ENCODE measurements around the gene ZNF486.

Gene ZNF486

GRCh38 chr19:20162821-20163220 lies 4.2 kb upstream of the ZNF486 start:
- Histone ChIP-seq H2AFZ (ENCODE audit: low read length) (no peak overlapping the region), H3K27ac (ENCODE audit: low read depth, low read length, poor library complexity, severe bottlenecking) (no peak overlapping the region)
- no peak for TF ChIP-seq CTCF (IDR thresholded peaks at IDR 0.05; ENCODE audit: low read length)
- TF ChIP-seq EZH2 (IDR thresholded peaks at IDR 0.05; ENCODE audit: borderline replicate concordance, low read length): no peak

GRCh38 chr19:20164456-20164855 lies 2.6 kb upstream of the ZNF486 start:
- no peak overlapping the region for H3K4me3 ChIP-seq (ENCODE audit: low read depth, low read length, poor library complexity, severe bottlenecking)
- no peaks in the 10 kb centered on the region for H3K27me3 ChIP-seq (ENCODE audit: insufficient read depth, low read length)
- peaks cover 5% of the 10 kb centered on the region; the same call in 1 of the 2 replicates for H3K36me3 ChIP-seq (ENCODE audit: insufficient read depth, low read length)
- H3K79me2 ChIP-seq (ENCODE audit: insufficient read depth, low read length): no peaks in the 10 kb centered on the region
- H3F3A ChIP-seq (ENCODE audit: insufficient read depth, low read length): no peaks in the 10 kb centered on the region
- no peak overlapping the region for H3K27ac ChIP-seq (ENCODE audit: low read depth, low read length, poor library complexity, severe bottlenecking)
- no peaks in the 10 kb centered on the region for H4K20me1 ChIP-seq (ENCODE audit: insufficient read depth, low read length)
- no peak overlapping the region for H2AFZ ChIP-seq (ENCODE audit: low read length)
- H3K9ac ChIP-seq (ENCODE audit: low read length): no peak overlapping the region
- TF ChIP-seq EZH2 (IDR thresholded peaks at IDR 0.05; ENCODE audit: borderline replicate concordance, low read length) (no peak), CTCF (IDR thresholded peaks at IDR 0.05; ENCODE audit: low read length) (no peak)
- H3K9me2 ChIP-seq (ENCODE audit: low read depth, low read length): no peaks in the 10 kb centered on the region
- peaks cover 13% of the 10 kb centered on the region for H3K4me1 ChIP-seq (ENCODE audit: insufficient read depth, low read length, severe bottlenecking)
- 0 out of 2 replicates have a peak, but pooled peaks cover 3% of the 10 kb centered on the region for H3K9me3 ChIP-seq (ENCODE audit: low read length)
- no peak overlapping the region for H3K4me2 ChIP-seq (ENCODE audit: low read length)

More at GRCh38 chr19:20162821-20163220, 4.2 kb upstream of the ZNF486 start:
- Histone ChIP-seq H3K4me2 (ENCODE audit: low read length) (no peak overlapping the region), H3K9me3 (ENCODE audit: low read length) (no peaks in the 10 kb centered on the region), H3F3A (ENCODE audit: insufficient read depth, low read length) (no peaks in the 10 kb centered on the region), H4K20me1 (ENCODE audit: insufficient read depth, low read length) (no peaks in the 10 kb centered on the region), H3K9ac (ENCODE audit: low read length) (no peak overlapping the region), H3K79me2 (ENCODE audit: insufficient read depth, low read length) (no peaks in the 10 kb centered on the region), H3K4me3 (ENCODE audit: low read depth, low read length, poor library complexity, severe bottlenecking) (no peak overlapping the region), H3K9me2 (ENCODE audit: low read depth, low read length) (no peaks in the 10 kb centered on the region), H3K36me3 (ENCODE audit: insufficient read depth, low read length) (no peaks in the 10 kb centered on the region), H3K27me3 (ENCODE audit: insufficient read depth, low read length) (no peaks in the 10 kb centered on the region), H3K4me1 (ENCODE audit: insufficient read depth, low read length, severe bottlenecking) (peaks cover 11% of the 10 kb centered on the region)

GRCh38 chr19:20165971-20166592 lies 932 bp upstream of the ZNF486 start:
- Histone ChIP-seq H3K27me3 (ENCODE audit: insufficient read depth, low read length) (no peaks in the 10 kb centered on the region), H3K36me3 (ENCODE audit: insufficient read depth, low read length) (peaks cover 15% of the 10 kb centered on the region), H2AFZ (ENCODE audit: low read length) (no peak overlapping the region), H3K4me3 (ENCODE audit: low read depth, low read length, poor library complexity, severe bottlenecking) (no peak overlapping the region), H3K9ac (ENCODE audit: low read length) (no peak overlapping the region), H3K4me1 (ENCODE audit: insufficient read depth, low read length, severe bottlenecking) (peaks cover 13% of the 10 kb centered on the region), H3K9me2 (ENCODE audit: low read depth, low read length) (no peaks in the 10 kb centered on the region), H3F3A (ENCODE audit: insufficient read depth, low read length) (no peaks in the 10 kb centered on the region), H3K27ac (ENCODE audit: low read depth, low read length, poor library complexity, severe bottlenecking) (no peak overlapping the region), H3K4me2 (ENCODE audit: low read length) (no peak overlapping the region), H3K9me3 (ENCODE audit: low read length) (0 out of 2 replicates have a peak, but pooled peaks cover 4% of the 10 kb centered on the region), H3K79me2 (ENCODE audit: insufficient read depth, low read length) (no peaks in the 10 kb centered on the region), H4K20me1 (ENCODE audit: insufficient read depth, low read length) (no peaks in the 10 kb centered on the region)
- no peak for TF ChIP-seq CTCF (IDR thresholded peaks at IDR 0.05; ENCODE audit: low read length)
- TF ChIP-seq EZH2 (IDR thresholded peaks at IDR 0.05; ENCODE audit: borderline replicate concordance, low read length): no peak
